ENCODE measurements around the gene SIKE1. TPM values are rescaled to one million over a fixed set of nuclear protein-coding genes. Genes with fewer than 3 reads are reported as not detected.
"Not testable (repeated sequence)": the region's sequence is repeated elsewhere in the genome, so short reads cannot be mapped to it uniquely, and the experiment has no call there.

The SIKE1 gene
- total RNA-seq, 1 donor from 2014 or later: 163 TPM

DNA sequence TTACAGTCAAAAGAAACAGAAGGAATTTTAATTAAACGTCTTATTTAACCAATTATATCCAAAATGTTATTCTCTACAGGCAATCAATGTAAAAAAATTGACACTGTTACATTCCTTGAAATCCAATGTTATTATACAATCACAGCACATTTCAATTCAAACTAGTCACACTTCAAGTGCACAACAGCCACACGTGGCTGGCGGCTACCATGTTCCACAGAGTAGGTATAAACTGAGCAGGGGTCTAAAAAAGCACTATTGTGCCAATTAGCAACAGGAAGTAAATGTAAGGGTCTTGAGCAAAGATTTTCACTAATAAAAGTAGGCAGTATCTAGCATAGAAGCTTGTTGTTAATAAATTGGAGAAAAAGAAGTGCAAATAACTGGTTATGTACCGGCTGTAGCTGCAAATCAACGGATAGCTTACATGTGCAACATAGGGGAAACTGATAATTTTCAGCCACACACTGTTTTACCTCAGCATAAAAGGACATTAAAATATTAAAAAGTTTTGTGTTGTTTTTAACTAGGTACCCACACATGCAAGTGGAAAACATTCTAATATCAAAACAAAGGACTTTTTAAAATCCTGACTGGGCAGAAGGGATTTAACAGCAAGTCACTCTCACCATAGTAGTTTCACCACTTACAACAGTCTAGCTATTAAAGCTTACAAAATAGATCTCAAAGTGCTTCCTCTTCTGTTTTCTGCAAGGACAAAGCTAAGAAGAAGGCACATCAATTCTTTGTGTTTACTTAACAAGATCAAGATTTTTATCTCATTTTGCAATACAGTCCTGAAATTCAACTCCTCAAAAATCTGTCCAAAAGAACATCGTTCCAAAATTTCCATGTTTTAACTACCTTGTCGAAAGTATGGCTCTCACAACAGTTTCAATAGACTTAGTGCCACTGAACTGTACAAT, 25.2 kb downstream of the SIKE1 start:
- DNase-seq (ENCODE audit: low spot score): no peak

DNA sequence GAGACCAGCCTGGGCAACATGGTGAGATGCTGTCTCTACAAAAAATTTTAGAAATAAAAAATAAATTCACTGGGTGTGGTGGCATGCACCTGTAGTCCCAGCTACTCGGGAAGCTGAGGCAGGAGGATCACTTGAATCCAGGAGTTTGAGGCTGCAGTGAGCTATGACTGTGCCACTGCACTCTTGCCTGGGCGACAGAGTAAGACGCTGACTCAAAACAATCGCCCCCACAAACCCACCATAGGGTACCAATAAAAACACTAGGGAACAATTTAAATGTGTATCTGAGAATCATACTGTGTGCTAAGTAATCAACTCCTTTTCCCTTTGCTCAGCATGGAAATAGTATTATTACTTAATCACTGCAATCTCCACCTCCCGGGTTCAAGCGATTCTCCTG, 26.8 kb downstream of the SIKE1 start:
- not testable (repeated sequence) for DNase-seq (ENCODE audit: low spot score)

DNA sequence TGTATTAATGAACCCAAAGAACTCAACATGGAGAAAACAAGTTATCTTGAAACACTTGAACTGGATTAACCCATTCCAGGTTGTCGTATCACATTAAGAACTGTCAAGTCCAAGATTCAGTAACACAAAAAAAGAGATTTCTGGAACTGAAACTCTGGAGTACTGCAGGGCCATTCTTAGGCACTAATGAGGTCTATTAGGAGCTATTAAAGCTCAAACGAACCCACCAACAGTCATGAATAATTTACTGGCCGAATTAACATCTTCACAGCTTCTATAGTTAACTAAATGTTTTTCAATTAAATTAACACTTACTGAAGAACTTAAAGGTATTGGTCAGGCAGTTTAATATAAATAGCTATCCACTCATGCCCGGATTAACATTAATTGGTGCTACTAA, 27.3 kb downstream of the SIKE1 start:
- no peak for DNase-seq (ENCODE audit: low spot score)

- no peak for DNase-seq (ENCODE audit: low spot score)
These were observed 29.7 kb downstream of the SIKE1 start for GRCh38 chr1:114750780-114751179.

DNA sequence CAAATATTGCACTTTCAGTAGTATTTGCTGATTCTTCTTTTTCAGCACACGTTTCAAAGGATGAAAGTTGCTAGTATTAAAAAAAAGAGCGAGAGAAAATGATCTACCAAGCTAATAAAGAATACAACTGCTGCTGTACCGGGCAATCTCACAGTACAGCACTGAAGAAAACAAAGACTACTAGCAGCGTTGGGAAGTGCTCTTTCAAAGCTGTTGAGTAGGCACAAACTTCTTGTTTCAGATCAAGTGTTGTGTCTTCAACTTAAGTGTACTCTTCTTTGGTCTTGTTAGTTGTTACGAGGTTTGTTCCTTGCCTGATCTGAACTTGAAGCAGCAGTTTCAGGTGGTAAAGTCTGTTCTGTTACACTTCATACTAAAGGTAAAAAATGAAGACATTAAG, 30.6 kb downstream of the SIKE1 start:
- no peak for DNase-seq (ENCODE audit: low spot score)

DNA sequence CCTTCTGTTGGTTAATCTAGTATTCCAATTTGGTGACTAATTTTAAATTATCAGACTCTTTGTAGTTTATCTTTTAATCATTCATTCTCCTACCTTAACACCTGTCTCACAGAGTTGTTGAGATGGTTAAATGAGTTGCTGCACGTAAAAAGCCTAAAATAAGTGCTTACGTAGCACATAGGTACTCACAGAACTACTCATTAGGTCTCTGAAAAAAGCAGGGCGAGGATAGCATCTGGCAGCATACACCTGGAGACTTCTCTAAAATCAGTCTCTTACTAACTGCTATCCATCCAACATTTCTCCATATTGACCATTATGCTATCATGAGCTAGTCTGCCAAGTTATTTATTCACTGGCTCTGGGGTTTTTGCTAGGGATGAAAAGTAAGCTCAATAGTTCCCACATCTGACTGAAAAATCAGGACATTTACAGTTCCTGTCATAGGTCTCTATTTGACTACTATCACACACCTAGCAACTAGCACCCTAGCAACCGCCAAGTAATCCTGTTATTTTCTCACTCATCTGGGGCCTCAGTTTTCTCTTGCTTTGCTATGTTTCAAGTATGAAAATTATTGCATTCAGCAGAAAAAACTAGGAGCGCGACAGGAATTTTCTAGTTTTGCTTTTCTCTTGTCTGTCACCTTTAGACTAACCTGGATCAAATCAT, 33.9 kb downstream of the SIKE1 start:
- DNase-seq (ENCODE audit: low spot score): no peak

DNA sequence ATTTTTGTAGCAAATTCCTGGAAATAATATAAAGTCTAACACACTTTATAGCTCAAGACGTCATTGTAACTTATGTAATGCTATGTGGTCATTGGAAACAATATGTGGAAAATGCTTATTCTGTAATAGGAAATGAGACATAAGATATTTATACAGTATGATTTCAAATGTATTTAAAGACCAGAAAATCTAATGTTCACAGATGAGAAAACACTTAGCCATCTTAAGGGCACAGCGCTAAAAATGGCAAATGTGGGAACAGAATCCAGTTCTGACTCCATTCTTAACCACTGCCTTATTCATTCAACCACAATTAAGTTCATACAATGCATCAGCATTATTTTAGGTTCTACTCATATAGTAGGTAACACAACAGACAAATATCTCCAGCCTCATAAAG, 35.2 kb downstream of the SIKE1 start:
- DNase-seq (ENCODE audit: low spot score): no peak

DNA sequence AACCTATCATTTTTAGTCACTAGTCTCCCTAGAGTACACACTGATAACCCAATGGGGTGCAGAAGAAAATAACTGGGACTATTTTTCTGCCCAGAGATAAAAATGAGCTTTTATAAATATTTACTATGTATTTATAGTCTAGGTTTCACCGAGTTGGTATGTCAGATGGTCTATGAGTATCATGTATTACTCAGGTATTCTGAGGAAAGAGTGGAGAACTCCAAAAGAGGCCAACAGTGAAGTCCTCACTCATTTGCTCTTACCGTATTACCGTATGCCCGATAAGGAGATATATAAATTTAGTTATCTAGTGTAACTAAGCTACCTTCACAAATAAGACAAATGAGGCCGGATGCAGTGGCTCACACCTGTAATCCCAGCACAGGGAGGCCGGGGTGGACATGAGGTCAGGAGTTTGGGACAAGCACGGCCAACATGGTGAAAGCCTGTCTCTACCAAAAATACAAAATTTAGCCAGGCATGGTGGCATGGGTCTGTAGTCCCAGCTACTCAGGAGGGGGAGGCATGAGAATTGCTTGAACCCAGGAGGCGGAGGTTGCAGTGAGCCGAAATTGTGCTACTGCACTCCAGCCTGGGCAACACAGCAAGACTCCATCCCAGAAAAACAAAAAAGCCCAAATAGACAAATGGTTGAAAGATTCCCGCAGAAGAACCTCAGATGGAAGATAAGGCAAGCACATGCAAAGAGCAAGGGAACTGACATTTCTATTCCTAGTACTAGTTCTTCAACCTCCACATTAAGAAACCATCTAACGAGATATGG, 38.3 kb downstream of the SIKE1 start:
- no peak for DNase-seq (ENCODE audit: low spot score)

DNA sequence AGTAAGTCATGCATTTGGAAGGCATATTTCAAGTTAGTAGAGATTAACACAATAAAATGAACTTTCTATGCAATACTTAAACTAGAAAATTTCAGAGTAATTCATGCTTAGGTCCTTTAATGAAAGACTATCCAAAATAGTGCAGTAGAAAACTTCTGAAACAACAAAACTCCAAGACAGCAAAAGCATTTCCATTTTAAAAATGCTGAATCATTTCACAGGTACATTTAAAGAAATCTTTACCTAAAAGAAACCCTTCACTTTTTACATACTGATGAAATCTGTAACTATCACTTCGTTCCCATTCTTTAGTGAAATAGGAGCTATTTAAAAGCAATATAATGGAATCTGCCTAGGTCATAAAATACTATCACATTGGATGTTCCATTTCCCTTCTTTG, 40.2 kb downstream of the SIKE1 start:
- DNase-seq (ENCODE audit: low spot score): no peak

- no peak for DNase-seq (ENCODE audit: low spot score)
These were observed 43.1 kb downstream of the SIKE1 start for GRCh38 chr1:114737314-114737849.

GRCh38 chr1:114735479-114735878, 45.0 kb downstream of the SIKE1 start:
- DNase-seq (ENCODE audit: low spot score): no peak

GRCh38 chr1:114729782-114730181, 50.7 kb downstream of the SIKE1 start:
- no peak for DNase-seq (ENCODE audit: low spot score)

DNA sequence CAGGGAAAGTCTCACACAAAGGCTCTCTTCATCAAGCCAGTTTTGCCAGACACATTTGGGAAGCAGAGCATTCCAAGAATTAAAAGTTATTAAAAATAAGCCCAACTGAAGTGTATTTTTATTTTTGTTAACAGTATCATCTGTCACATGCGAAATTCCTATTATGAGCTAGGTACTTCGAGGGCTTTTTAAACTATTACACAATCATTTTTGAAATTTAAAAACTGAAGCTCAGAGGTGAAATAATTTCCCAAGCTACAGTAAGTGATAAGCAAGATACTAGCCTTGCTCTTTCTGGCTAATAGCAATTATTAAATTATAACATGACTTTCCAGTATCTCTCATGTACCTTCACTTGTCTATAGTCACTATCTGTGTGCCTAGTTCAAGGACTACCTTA, 51.9 kb downstream of the SIKE1 start:
- no peak for DNase-seq (ENCODE audit: low spot score)

- DNase-seq (ENCODE audit: low spot score): no peak
These were observed 55.3 kb downstream of the SIKE1 start for GRCh38 chr1:114725230-114725629.

DNA sequence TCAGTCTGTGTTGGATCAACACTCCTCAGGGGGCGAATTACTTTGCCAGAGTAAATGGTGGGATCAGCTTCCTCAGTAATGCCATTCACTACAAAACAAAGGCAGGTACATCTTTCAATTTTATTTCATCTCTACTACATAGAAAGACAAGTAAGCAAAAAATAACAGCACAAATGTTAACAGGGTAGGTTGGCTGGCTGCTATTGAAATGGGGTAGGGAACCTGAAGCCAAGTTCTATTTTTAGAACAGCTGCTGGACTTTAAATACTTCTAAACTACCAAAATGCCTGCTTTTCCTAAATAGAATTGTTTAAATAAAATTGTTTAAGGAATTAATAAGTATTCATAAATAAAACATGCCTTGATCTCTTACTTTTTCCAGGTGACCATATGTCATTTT, 56.6 kb downstream of the SIKE1 start:
- DNase-seq (ENCODE audit: low spot score): no peak

DNA sequence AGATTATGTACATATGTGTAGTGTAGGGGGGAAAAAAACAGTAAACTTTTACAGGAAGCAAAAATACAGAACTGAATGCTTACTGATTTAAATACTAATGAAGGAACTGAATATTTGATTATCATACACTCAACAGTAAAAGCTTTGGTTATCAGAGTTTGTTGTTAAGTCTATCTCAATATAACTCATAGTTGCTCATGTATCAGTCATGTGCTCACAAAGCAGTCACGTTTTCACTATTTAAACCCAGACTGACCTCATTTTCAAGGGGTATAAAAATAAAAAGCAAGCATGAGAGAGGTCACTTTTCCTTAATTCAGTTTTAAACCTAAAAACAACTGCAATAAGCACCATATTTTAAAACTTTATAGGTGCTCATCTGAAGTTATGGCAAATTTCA, 57.0 kb downstream of the SIKE1 start:
- no peak for DNase-seq (ENCODE audit: low spot score)

- no peak for DNase-seq (ENCODE audit: low spot score)
These were observed 60.0 kb downstream of the SIKE1 start for GRCh38 chr1:114720492-114720891.

Other genes with a start within 250 kb of the SIKE1 start
- gene BCAS2, start 199.1 kb downstream of the SIKE1 start, total RNA-seq (ENCODE audit: insufficient read depth, low replicate concordance): 32.5 TPM
- 10.8 TPM for gene DENND2C, start 110.6 kb downstream of the SIKE1 start, total RNA-seq (ENCODE audit: insufficient read depth, low replicate concordance)
- gene AMPD1, start 85.1 kb downstream of the SIKE1 start, total RNA-seq (ENCODE audit: insufficient read depth, low replicate concordance): not detected
- 32.7 TPM for gene NRAS, start 63.9 kb downstream of the SIKE1 start, total RNA-seq (ENCODE audit: insufficient read depth, low replicate concordance)
- 468 TPM for gene CSDE1, start 22.7 kb downstream of the SIKE1 start, total RNA-seq (ENCODE audit: insufficient read depth, low replicate concordance)
- 2.4 TPM for gene SYCP1, start 74.2 kb upstream of the SIKE1 start, total RNA-seq (ENCODE audit: insufficient read depth, low replicate concordance)
- gene TSHB, start 249.1 kb upstream of the SIKE1 start, total RNA-seq (ENCODE audit: insufficient read depth, low replicate concordance): not detected

Measured in umbilical cord (tissue), 2 donors.